ENCODE data around the gene GAS2L3. TPM values are rescaled to one million over a fixed set of nuclear protein-coding genes. Genes with fewer than 3 reads are reported as not detected.

Gene GAS2L3
- total and polyA plus RNA-seq, 12 donors, result 0.48 to 30.3 (median 3.9) TPM

GRCh38 chr12:100669922-100670321 lies 96.4 kb downstream of the GAS2L3 start:
- H3K27me3 ChIP-seq, result no peaks in the 10 kb centered on the region
- no peaks in the 10 kb centered on the region for H3K4me1 ChIP-seq (replicated peaks in 1 of 2)
- intact Hi-C loops (cut with DNase I), result loop anchor here in 1 of 2 donors (5.0 kb wide), 2 partner anchors 67 to 323 kb away; no protein-coding TSS in a partner anchor
- TF ChIP-seq CTCF (IDR thresholded peaks at IDR 0.05) (no peak), POLR2A (IDR thresholded peaks at IDR 0.05) (no peak)
- no peak for DNase-seq
- no peaks in the 10 kb centered on the region for H3K9me3 ChIP-seq (replicated peaks in 1 of 3)
- H3K27ac ChIP-seq, result no peak overlapping the region
- no peak overlapping the region for H3K4me3 ChIP-seq
- no peaks in the 10 kb centered on the region for H3K36me3 ChIP-seq (replicated peaks in 1 of 2)
- WGBS, 4 donors, result 77 to 82% (median 79%) methylated on average over 4 of the region's 4 CpGs

- WGBS, 4 donors, result 65 to 82% (median 74%) methylated on average over 7 of the region's 7 CpGs
- H3K9me3 ChIP-seq (replicated peaks in 1 of 3), result no peaks in the 10 kb centered on the region
- DNase-seq, result no peak
- no peak overlapping the region for H3K27ac ChIP-seq
- H3K36me3 ChIP-seq (replicated peaks in 1 of 2), result no peaks in the 10 kb centered on the region
- H3K27me3 ChIP-seq, result no peaks in the 10 kb centered on the region
- TF ChIP-seq CTCF (IDR thresholded peaks at IDR 0.05), result no peak
- no peaks in the 10 kb centered on the region for H3K4me1 ChIP-seq (replicated peaks in 1 of 2)
- no peak overlapping the region for H3K4me3 ChIP-seq
- intact Hi-C loops (cut with DNase I), result loop anchor here in 1 of 2 donors (5.0 kb wide), 2 partner anchors 66 to 324 kb away; no protein-coding TSS in a partner anchor
These were observed 98.1 kb downstream of the GAS2L3 start for GRCh38 chr12:100671396-100672074.

- Histone ChIP-seq H3K9me3 (replicated peaks in 1 of 3) (no peaks in the 10 kb centered on the region), H3K27ac (no peak overlapping the region), H3K27me3 (no peaks in the 10 kb centered on the region), H3K36me3 (replicated peaks in 1 of 2) (no peaks in the 10 kb centered on the region), H3K4me1 (replicated peaks in 1 of 2) (no peaks in the 10 kb centered on the region), H3K4me3 (no peak overlapping the region)
- peak in 3 of 7 donors; percentile 25 to 35 (median 31) for DNase-seq
- WGBS, 4 donors, result 50 to 86% (median 75%) methylated on average over 1 to 2 of the region's 2 CpGs
- TF ChIP-seq POLR2A (IDR thresholded peaks at IDR 0.05), result no peak
- peak in 5 of 6 experiments; percentile 22 to 48 (median 42) for TF ChIP-seq CTCF (IDR thresholded peaks at IDR 0.05)
- intact Hi-C loops (cut with DNase I), result loop anchor here in 1 of 2 donors (5.0 kb wide), 2 partner anchors 65 to 325 kb away; no protein-coding TSS in a partner anchor
These were observed 98.7 kb downstream of the GAS2L3 start for GRCh38 chr12:100672075-100672592.

- Histone ChIP-seq H3K4me3 (no peak overlapping the region), H3K9me3 (replicated peaks in 1 of 3) (no peaks in the 10 kb centered on the region), H3K4me1 (replicated peaks in 1 of 2) (no peaks in the 10 kb centered on the region), H3K36me3 (replicated peaks in 1 of 2) (no peaks in the 10 kb centered on the region), H3K27ac (no peak overlapping the region), H3K27me3 (no peaks in the 10 kb centered on the region)
- intact Hi-C loops (cut with DNase I), result loop anchor here in 1 of 2 donors (5.0 kb wide), 2 partner anchors 63 to 327 kb away; no protein-coding TSS in a partner anchor
- 56 to 68% (median 65%) methylated on average over 7 of the region's 7 CpGs for WGBS, 4 donors
- TF ChIP-seq CTCF (IDR thresholded peaks at IDR 0.05) (no peak), POLR2A (IDR thresholded peaks at IDR 0.05) (no peak)
- no peak for DNase-seq
These were observed 100.8 kb downstream of the GAS2L3 start for GRCh38 chr12:100674036-100674888.

Measured in adrenal gland (tissue), 12 donors.